ENCODE measurements around the gene MLH3.

GRCh38 chr14:75005357-75005756, 45.9 kb downstream of the MLH3 start:
- TF ChIP-seq REST (IDR thresholded peaks at IDR 0.05; ENCODE audit: borderline replicate concordance), result no peak
- no peak for TF ChIP-seq CTCF (IDR thresholded peaks at IDR 0.05; ENCODE audit: poor library complexity, severe bottlenecking)

Data from neural cell (in vitro differentiated cells).